ENCODE results near the gene CPVL. TPM values are rescaled to one million over a fixed set of nuclear protein-coding genes. Genes with fewer than 3 reads are reported as not detected.
A peak's percentile ranks its signal among the peaks of the same experiment; 100 is the strongest.

CPVL gene
- total RNA-seq, 1 experiment from 2014 or later: 35.4 TPM

GRCh38 chr7:29044554-29044953 is 101.8 kb downstream of the CPVL start:
- DNase-seq (ENCODE audit: low read depth): no peak

DNA sequence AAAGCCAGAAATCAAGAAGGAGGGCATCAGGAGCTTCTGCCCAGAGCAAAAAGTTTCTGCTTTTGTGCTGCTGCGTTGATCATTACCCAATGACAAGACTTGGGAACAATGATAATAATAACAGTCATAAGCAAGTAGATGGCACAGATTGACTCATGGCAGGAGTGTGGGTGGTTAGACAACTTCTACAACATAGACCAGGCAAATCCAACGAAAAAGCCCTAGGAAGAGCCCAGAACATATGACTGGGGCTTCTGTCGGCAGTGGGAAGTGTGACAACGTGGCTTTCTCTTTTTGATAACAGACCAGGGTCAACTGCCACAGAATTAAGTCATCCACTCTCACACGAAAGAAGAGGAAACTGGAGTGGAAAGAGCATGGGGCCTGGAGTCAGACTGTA is 102.8 kb downstream of the CPVL start:
- no peak for DNase-seq (ENCODE audit: low read depth)

DNA sequence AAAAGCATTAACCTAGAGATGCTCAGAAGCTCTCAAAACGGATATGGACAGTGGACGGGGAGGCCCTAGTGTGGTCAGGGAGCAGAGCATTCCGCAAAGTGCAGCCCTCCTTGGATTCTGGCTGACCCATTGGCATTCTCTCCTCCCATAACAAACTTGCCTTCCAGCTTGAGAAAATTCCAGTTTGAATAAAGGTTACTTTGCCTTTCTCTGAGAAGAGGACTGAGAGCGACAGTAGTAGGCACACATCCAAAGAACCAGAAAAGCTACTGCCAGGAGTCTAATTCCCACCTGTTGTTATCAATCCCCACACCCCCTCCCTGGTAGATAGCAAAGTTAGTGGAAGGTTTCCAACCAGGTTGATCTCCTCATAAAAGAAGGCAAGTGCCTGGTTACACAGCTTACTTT is 103.5 kb downstream of the CPVL start:
- no peak for DNase-seq (ENCODE audit: low read depth)

- no peak for DNase-seq (ENCODE audit: low read depth)
Measured at GRCh38 chr7:29041991-29042390, 104.3 kb downstream of the CPVL start.

DNA sequence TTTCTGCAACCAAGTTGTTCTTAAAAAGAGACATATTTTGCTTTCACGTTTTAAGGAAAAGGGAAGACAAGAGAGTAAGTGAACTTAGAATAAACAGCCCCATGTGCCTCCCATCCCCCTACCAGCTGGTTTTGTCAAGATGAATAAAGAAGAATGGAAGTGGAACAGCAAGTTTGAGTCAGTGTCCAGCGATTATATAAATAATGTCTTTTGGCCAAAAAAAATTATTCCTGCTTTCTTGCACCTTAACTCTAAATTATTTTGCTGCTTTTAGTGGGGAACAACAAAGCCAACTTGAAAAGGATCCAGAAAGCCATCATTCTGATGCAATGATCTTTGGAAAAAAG is 105.8 kb downstream of the CPVL start:
- DNase-seq (ENCODE audit: low read depth): no peak

DNA sequence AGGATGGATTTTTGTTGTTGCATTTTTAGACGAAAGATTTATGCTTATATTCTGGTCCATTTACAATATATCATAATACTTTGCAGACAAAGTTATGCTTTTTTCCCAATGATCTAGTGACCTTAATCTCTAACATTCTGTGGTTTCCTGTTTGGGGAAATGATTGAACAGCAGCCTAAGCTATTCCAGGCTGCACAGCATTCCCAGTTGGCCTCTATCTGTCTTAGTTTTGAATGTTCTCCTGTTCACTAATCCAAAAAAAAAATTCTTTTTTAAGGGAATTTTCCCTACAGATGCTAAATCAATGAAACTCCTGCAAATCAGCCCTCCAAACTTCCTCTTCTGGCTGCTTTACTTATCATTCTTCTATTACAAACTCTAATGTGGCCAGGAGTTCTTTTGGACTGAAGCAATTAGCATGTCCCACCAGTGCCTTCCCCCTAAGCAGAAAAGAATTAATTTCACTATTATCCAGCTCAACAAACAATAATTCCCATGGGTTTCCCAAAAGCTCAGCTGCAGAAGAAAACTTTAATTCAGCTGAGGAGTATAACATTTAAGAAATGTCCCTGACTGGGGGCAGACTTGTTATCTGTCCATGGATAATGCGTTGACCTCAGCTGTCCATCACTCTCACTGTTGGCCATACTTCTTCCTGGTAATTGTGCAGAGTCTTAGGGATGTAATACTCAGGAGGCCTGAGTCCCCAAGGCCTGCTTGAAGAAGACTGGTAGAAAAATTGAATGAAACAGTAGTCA is 106.3 kb downstream of the CPVL start:
- DNase-seq (ENCODE audit: low read depth): no peak

- DNase-seq (ENCODE audit: low read depth): peak; percentile 31
Measured at GRCh38 chr7:29038463-29038862, 107.9 kb downstream of the CPVL start.

GRCh38 chr7:29035044-29035740 is 111.1 kb downstream of the CPVL start:
- DNase-seq (ENCODE audit: low read depth): peak; percentile 96

DNA sequence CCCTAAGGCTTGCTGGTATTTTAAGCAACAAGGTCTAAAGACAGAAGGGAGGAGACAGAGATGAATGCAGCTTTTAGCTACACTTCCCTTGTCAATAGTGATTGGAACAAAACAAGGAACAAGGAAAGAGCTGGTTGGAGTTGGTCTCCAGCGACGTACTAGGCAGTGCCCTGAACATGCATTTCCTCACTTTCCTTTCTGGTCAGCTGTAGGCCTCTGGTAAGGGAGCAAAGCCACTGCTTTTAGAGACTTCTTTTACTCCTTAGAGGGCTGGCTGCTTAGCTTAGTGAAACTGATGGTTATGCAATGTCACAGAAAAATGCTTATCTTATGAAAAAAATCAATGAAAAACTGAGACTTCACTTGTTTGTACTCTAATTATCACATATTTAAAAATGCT is 112.8 kb downstream of the CPVL start:
- no peak for DNase-seq (ENCODE audit: low read depth)

GRCh38 chr7:29032146-29032545 is 114.2 kb downstream of the CPVL start:
- no peak for DNase-seq (ENCODE audit: low read depth)

- DNase-seq (ENCODE audit: low read depth): no peak
Measured at GRCh38 chr7:29030781-29031275, 115.5 kb downstream of the CPVL start.

- DNase-seq (ENCODE audit: low read depth): no peak
Measured at GRCh38 chr7:29022291-29022988, 123.9 kb downstream of the CPVL start.

- no peak for DNase-seq (ENCODE audit: low read depth)
Measured at GRCh38 chr7:29019896-29020295, 126.4 kb downstream of the CPVL start.

- no peak for DNase-seq (ENCODE audit: low read depth)
Measured at GRCh38 chr7:29019387-29019786, 127.0 kb downstream of the CPVL start.

GRCh38 chr7:29017713-29018112 is 128.6 kb downstream of the CPVL start:
- peak; percentile 67 for DNase-seq (ENCODE audit: low read depth)

- no peak for DNase-seq (ENCODE audit: low read depth)
Measured at GRCh38 chr7:29014725-29015124, 131.6 kb downstream of the CPVL start.

- DNase-seq (ENCODE audit: low read depth): no peak
Measured at GRCh38 chr7:29013931-29014330, 132.4 kb downstream of the CPVL start.

GRCh38 chr7:29013082-29013695 is 133.1 kb downstream of the CPVL start:
- DNase-seq (ENCODE audit: low read depth): no peak

- no peak for DNase-seq (ENCODE audit: low read depth)
Measured at GRCh38 chr7:29009947-29010346, 136.4 kb downstream of the CPVL start.

DNA sequence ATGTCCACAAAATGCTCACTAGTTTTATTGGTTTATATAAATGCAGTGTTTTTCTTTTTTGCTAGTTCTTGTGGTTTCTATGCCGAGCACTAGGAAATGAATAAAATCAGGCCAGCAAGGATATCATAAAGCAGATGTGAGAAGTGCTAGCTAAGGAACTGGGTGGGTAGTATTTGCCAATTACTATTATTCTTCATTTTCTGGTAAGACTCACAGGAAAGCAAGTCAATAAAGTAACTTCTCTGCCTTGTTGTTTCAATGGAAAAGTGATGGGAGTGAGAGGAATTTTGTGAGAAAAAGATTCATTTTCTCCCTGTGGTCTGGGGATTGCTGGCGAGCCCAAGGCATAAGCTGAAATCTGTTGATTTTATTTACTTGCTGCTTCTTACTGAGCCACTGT is 137.7 kb downstream of the CPVL start:
- no peak for DNase-seq (ENCODE audit: low read depth)

GRCh38 chr7:29007127-29007526 is 139.2 kb downstream of the CPVL start:
- no peak for DNase-seq (ENCODE audit: low read depth)

DNA sequence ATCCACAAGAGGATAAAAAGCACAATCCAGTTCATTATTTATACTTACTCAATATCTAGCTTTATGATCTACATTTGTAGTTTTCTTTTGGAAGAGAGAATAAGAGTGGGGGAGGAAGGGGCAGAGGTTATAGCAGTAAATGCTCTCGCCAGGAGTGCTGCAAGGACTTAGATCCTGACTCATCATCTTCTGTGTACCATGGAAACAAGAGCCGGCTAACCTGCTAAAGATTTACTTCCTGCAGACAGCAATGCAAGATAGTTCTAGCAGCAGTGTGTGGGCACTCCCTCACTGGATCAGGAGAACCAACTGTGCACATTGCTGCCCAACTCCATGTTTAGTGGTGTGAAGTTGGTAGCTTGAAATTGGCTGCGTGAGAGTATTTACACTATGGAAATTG is 140.5 kb downstream of the CPVL start:
- no peak for DNase-seq (ENCODE audit: low read depth)
